Mammary epithelial cell (primary cell): ENCODE data around the gene NRF1.

Source experiments
- CTCF ChIP-seq, 2 donors: IDR thresholded peaks in 1 of 2; conservative IDR thresholded peaks in 1 of 2; 2 replicates each; pipeline ENCODE4 v1.5.1; 2011 to 2012; ENCODE audit warnings: inconsistent platforms in 2 of 2, low read length in 2 of 2, mild to moderate bottlenecking in 2 of 2, control low read depth in 1 of 2, low read depth in 1 of 2; ENCODE audit not compliant: insufficient read depth in 1 of 2; ENCODE audit errors: extremely low read depth in 1 of 2
- EZH2 ChIP-seq: IDR thresholded peaks from 2 replicates; pipeline ENCODE4 v1.6.1; 2012; ENCODE audit warnings: low read length, inconsistent platforms, borderline replicate concordance

DNA sequence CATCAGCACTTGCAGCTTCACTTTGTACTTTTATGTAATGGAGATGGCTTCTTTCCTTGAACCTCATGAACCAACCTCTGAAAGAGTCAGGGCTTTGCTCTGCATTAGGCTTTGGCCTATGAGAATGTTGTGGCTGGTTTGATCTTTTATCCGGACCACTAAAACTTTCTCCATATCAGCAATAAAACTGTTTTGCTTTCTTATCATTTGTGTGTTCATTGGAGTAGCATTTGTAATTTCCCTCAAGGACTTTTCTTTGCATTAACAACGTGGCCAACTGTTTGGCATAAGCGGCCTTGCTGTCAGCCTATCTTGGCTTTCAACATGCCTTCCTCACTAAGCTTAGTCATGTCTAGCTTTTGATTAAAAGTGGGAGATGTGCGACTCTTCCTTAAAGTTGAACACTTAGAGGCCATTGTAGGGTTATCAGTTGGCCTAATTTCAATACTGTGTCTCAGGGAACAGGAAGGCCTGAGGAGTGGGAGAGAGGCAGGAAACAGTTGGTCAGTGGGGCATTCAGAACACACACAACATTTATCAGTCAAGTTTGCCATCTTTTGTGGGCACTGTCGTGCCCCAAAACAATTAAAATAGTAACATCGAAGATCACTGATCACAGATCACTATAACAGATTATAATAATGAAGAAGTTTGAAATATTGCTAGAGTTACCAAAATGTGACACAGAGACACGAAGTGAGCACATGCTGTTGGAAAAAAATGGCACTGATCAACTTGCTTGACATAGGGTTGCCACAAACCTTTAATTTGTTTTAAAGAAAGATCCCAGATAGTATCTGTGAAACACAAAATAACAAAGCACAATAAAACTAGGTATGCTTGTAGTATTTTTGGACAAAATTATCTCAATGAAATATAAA lies 64.7 kb downstream of the NRF1 start:
- no peak for TF ChIP-seq CTCF (conservative IDR thresholded peaks at IDR 0.05 in 1 of 2, IDR thresholded peaks at IDR 0.05 in 1 of 2; ENCODE audit: extremely low read depth in 1 of 2, insufficient read depth in 1 of 2, low read depth in 1 of 2, low read length in 2 of 2)
- TF ChIP-seq EZH2, result no peak
